ENCODE results near the gene FLVCR2.

The FLVCR2 gene

DNA sequence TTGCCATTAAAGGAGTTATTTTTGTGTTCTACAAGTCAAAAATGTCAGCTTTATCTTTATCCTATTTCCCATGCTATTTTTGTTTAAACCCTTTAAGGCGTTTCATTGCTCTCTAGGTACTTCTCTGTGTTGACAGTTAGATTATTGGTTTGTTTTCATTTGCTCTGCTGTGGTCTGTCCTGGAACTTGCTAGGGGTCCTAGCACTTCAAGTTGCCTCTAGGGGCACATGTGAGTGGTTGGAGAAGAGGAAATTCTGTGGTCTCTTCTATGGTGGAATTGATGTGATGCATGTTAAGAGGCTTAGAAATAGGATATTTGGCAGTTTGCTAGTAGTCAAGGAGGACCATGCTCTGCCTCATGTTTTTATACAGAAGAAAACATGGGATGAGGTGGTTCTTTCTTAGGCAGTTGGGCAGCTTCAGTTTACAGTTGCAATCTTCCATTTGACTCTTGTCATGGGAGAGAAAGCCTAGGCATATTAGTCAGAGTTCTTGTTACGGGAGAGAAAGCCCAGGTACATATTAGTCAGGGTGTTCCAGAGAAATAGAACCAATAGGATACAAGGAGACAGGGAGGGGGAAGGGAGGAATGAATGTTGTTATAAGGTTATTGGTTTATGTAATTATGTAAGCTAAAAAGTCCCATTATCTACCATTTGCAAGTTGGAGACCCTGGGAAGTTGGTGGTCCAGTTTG, 97.0 kb downstream of the FLVCR2 start:
- TF ChIP-seq GABPA (IDR thresholded peaks at IDR 0.05; ENCODE audit: low read depth) = no peak
- no peak for TF ChIP-seq POLR2AphosphoS5 (IDR thresholded peaks at IDR 0.05; ENCODE audit: low read depth)
- no peak for TF ChIP-seq SPI1 (IDR thresholded peaks at IDR 0.05; ENCODE audit: borderline replicate concordance, low read depth)
- TF ChIP-seq, protein P1, sequence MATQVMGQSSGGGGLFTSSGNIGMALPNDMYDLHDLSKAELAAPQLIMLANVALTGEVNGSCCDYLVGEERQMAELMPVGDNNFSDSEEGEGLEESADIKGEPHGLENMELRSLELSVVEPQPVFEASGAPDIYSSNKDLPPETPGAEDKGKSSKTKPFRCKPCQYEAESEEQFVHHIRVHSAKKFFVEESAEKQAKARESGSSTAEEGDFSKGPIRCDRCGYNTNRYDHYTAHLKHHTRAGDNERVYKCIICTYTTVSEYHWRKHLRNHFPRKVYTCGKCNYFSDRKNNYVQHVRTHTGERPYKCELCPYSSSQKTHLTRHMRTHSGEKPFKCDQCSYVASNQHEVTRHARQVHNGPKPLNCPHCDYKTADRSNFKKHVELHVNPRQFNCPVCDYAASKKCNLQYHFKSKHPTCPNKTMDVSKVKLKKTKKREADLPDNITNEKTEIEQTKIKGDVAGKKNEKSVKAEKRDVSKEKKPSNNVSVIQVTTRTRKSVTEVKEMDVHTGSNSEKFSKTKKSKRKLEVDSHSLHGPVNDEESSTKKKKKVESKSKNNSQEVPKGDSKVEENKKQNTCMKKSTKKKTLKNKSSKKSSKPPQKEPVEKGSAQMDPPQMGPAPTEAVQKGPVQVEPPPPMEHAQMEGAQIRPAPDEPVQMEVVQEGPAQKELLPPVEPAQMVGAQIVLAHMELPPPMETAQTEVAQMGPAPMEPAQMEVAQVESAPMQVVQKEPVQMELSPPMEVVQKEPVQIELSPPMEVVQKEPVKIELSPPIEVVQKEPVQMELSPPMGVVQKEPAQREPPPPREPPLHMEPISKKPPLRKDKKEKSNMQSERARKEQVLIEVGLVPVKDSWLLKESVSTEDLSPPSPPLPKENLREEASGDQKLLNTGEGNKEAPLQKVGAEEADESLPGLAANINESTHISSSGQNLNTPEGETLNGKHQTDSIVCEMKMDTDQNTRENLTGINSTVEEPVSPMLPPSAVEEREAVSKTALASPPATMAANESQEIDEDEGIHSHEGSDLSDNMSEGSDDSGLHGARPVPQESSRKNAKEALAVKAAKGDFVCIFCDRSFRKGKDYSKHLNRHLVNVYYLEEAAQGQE (IDR thresholded peaks at IDR 0.05; ENCODE audit: insufficient replicate concordance, low read depth) = no peak
- TF ChIP-seq, protein P2, sequence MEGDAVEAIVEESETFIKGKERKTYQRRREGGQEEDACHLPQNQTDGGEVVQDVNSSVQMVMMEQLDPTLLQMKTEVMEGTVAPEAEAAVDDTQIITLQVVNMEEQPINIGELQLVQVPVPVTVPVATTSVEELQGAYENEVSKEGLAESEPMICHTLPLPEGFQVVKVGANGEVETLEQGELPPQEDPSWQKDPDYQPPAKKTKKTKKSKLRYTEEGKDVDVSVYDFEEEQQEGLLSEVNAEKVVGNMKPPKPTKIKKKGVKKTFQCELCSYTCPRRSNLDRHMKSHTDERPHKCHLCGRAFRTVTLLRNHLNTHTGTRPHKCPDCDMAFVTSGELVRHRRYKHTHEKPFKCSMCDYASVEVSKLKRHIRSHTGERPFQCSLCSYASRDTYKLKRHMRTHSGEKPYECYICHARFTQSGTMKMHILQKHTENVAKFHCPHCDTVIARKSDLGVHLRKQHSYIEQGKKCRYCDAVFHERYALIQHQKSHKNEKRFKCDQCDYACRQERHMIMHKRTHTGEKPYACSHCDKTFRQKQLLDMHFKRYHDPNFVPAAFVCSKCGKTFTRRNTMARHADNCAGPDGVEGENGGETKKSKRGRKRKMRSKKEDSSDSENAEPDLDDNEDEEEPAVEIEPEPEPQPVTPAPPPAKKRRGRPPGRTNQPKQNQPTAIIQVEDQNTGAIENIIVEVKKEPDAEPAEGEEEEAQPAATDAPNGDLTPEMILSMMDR (IDR thresholded peaks at IDR 0.05; ENCODE audit: insufficient read depth, low read length) = no peak
- Histone ChIP-seq H3K27me3 (ENCODE audit: insufficient read depth, poor library complexity, severe bottlenecking) (no peaks in the 10 kb centered on the region), H3K27ac (replicated peaks) (no peak overlapping the region), H3K4me3 (replicated peaks; ENCODE audit: insufficient read depth, low read length) (no peak overlapping the region)
- no peak for DNase-seq (ENCODE audit: low read depth in 1 of 2, low spot score in 1 of 2)

DNA sequence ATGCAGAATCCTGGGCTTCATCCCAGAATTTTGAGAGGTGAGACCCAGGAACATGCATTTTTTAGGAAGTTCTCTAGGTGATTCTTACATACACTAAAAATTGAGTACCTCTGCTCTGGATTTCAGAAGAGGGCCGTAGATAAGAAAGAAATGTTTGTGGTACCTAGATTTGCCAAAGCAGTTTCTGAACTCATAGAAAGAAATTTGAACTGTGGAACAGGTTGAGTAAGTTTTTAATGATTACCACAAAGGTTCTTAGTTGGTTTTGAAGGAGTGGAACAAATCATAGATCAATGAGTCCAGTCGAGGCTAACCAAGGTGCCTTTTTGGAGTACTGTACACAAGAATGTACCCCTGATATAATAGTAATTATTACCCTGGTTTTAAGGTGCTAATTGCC, 107.5 kb downstream of the FLVCR2 start:
- no peak for TF ChIP-seq SPI1 (IDR thresholded peaks at IDR 0.05; ENCODE audit: borderline replicate concordance, low read depth)
- TF ChIP-seq POLR2AphosphoS5 (IDR thresholded peaks at IDR 0.05; ENCODE audit: low read depth) = no peak
- TF ChIP-seq GABPA (IDR thresholded peaks at IDR 0.05; ENCODE audit: low read depth) = no peak
- TF ChIP-seq, protein P2 (IDR thresholded peaks at IDR 0.05; ENCODE audit: insufficient read depth, low read length) = no peak
- TF ChIP-seq, protein P1 (IDR thresholded peaks at IDR 0.05; ENCODE audit: insufficient replicate concordance, low read depth) = no peak
- DNase-seq (ENCODE audit: low read depth in 1 of 2, low spot score in 1 of 2) = no peak
- Histone ChIP-seq H3K4me3 (replicated peaks; ENCODE audit: insufficient read depth, low read length) (no peak overlapping the region), H3K27ac (replicated peaks) (no peak overlapping the region), H3K27me3 (ENCODE audit: insufficient read depth, poor library complexity, severe bottlenecking) (no peaks in the 10 kb centered on the region)

DNA sequence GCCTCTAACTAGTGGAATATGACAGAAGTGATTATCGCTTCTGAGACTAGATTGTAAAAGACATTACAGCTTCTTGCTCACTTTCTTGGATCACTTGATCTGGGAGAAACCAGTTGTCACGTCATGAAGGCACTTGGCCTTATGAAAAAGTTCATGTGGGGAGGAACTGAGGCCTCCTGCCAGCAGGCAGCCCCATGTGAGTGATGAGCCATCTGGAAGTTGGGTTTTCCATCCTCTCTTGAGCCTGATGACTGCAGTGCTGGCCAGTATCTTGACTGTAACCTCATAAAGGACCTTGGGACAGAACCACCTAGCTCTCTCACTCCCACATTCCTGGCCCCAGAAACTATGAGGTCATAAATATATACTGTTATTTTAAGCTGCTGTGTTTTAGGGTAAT, 110.6 kb downstream of the FLVCR2 start:
- Histone ChIP-seq H3K4me3 (replicated peaks; ENCODE audit: insufficient read depth, low read length) (no peak overlapping the region), H3K27me3 (ENCODE audit: insufficient read depth, poor library complexity, severe bottlenecking) (no peaks in the 10 kb centered on the region), H3K27ac (replicated peaks) (no peak overlapping the region)
- TF ChIP-seq, protein P1 (IDR thresholded peaks at IDR 0.05; ENCODE audit: insufficient replicate concordance, low read depth) = no peak
- TF ChIP-seq GABPA (IDR thresholded peaks at IDR 0.05; ENCODE audit: low read depth) = no peak
- TF ChIP-seq SPI1 (IDR thresholded peaks at IDR 0.05; ENCODE audit: borderline replicate concordance, low read depth) = no peak
- TF ChIP-seq POLR2AphosphoS5 (IDR thresholded peaks at IDR 0.05; ENCODE audit: low read depth) = no peak
- no peak for DNase-seq (ENCODE audit: low read depth in 1 of 2, low spot score in 1 of 2)

Data from HL-60 (cell line).